ENCODE data around the gene SPTBN2. TPM values are rescaled to one million over a fixed set of nuclear protein-coding genes. Genes with fewer than 3 reads are reported as not detected.

Gene SPTBN2
- total and polyA plus RNA-seq, 2 of the 8 experiments (the other 6 are each of a cell fraction or from before 2014, with no cell fraction given): 19.1 to 69.0 TPM

GRCh38 chr11:66719111-66719872 is 9.7 kb downstream of the SPTBN2 start:
- DNase-seq (ENCODE audit: low read depth in 1 of 2, low spot score in 2 of 2) (no peak), FAIRE-seq (no peak)
- Histone ChIP-seq H2BK15ac (ENCODE audit: low read length) (peak overlapping the region; percentile 89), H4K8ac (ENCODE audit: extremely low read depth, insufficient read depth, low read length) (peak overlapping the region; percentile 43; the same call in 1 of the 2 replicates), H3K79me1 (ENCODE audit: low read depth, low read length) (peaks cover 17% of the 10 kb centered on the region), H3K36me3 (ENCODE audit: control insufficient read depth in 2 of 4, insufficient read depth in 4 of 4, low read length in 3 of 4) (peaks cover 6 to 21% (median 16%) of the 10 kb centered on the region in 4 experiments), H3K23me2 (ENCODE audit: low read depth, low read length) (no peaks in the 10 kb centered on the region), H2BK12ac (ENCODE audit: low read depth, low read length) (peak overlapping the region; percentile 45; the same call in 1 of the 2 replicates), H3K14ac (ENCODE audit: insufficient read length) (no peak overlapping the region), H3K23ac (ENCODE audit: insufficient read length) (no peak overlapping the region), H3K4me2 (ENCODE audit: insufficient read depth in 1 of 2, low read depth in 2 of 2, low read length in 2 of 2) (peak overlapping the region; percentile 34 to 55; a peak in 3 of 4 replicates), H3K56ac (replicated peaks; ENCODE audit: insufficient read length, low read depth, low read length) (no peak overlapping the region), H3K4me3 (ENCODE audit: extremely low read depth in 1 of 4, insufficient read depth in 2 of 4, low read depth in 3 of 4, low read length in 4 of 4) (peak overlapping the region in 1 of 4 experiments; percentile 34; a peak in 1 of 8 replicates), H2AFZ (ENCODE audit: low read length) (no peak overlapping the region), H3K4ac (replicated peaks; ENCODE audit: insufficient read length, low read depth, low read length) (no peak overlapping the region), H4K91ac (replicated peaks; ENCODE audit: insufficient read length, low read length) (peak overlapping the region; percentile 49), H2AK5ac (ENCODE audit: low read depth, low read length) (0 out of 2 replicates have a peak overlapping the region, but pooled peaks have one; percentile 18), H3K9me3 (ENCODE audit: insufficient read depth in 2 of 2, low read depth in 1 of 2, low read length in 1 of 2) (no peaks in the 10 kb centered on the region), H3K27me3 (replicated peaks in 1 of 4; ENCODE audit: control insufficient read depth in 3 of 4, extremely low read depth in 1 of 4, insufficient read depth in 3 of 4, low read length in 3 of 4) (no peaks in the 10 kb centered on the region), H4K20me1 (replicated peaks in 1 of 2; ENCODE audit: control insufficient read depth in 1 of 2, insufficient read depth in 2 of 2, low read length in 2 of 2) (no peaks in the 10 kb centered on the region), H3K4me1 (replicated peaks in 1 of 4; ENCODE audit: control insufficient read depth in 3 of 4, insufficient read depth in 4 of 4, low read length in 3 of 4) (peaks cover 12 to 35% (median 30%) of the 10 kb centered on the region in 4 experiments), H3K9ac (replicated peaks in 1 of 4; ENCODE audit: extremely low read depth in 1 of 4, low read depth in 3 of 4, low read length in 3 of 4) (peak overlapping the region in 2 of 4 experiments; percentile 20 to 28; a peak in 1 of 7 replicates), H3K27ac (ENCODE audit: low read depth, low read length) (peak overlapping the region; percentile 48; the same call in 1 of the 2 replicates), H2BK5ac (ENCODE audit: low read depth, low read length) (0 out of 2 replicates have a peak overlapping the region, but pooled peaks have one; percentile 6), H2BK120ac (replicated peaks; ENCODE audit: low read depth, low read length) (no peak overlapping the region), H2BK20ac (ENCODE audit: low read length) (peak overlapping the region; percentile 27; the same call in 1 of the 2 replicates), H3K18ac (ENCODE audit: extremely low read depth, low read length) (peak overlapping the region; percentile 28; the same call in 1 of the 2 replicates), H4K5ac (ENCODE audit: insufficient read length, low read depth, low read length) (no peak overlapping the region), H3K79me2 (ENCODE audit: control insufficient read depth in 1 of 2, insufficient read depth in 2 of 2, low read length in 2 of 2) (peaks cover 0 to 15% of the 10 kb centered on the region in 2 experiments; a peak in 2 of 4 replicates)
- CTCF ChIA-PET (ENCODE audit: partially characterized antibody): interaction anchor here (1.1 to 1.5 kb wide), 4 partner anchors 19 to 115 kb away, joined by 3 to 4 read pairs (median 4); no protein-coding TSS in a partner anchor
- POLR2A ChIA-PET (ENCODE audit: partially characterized antibody): interaction anchor here (1.2 to 2.0 kb wide), 3 partner anchors 8 to 124 kb away, joined by 3 to 5 read pairs (median 4); no protein-coding TSS in a partner anchor
- TF ChIP-seq BRCA1 (IDR thresholded peaks at IDR 0.05; ENCODE audit: low read depth, low read length): no peak
- TF ChIP-seq, protein P1, sequence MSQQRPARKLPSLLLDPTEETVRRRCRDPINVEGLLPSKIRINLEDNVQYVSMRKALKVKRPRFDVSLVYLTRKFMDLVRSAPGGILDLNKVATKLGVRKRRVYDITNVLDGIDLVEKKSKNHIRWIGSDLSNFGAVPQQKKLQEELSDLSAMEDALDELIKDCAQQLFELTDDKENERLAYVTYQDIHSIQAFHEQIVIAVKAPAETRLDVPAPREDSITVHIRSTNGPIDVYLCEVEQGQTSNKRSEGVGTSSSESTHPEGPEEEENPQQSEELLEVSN (IDR thresholded peaks at IDR 0.05): no peak
- WGBS, 2 experiments (ENCODE audit: extremely low coverage in 1 of 2, insufficient coverage in 1 of 2, insufficient read length in 1 of 2, insufficient replicate concordance in 2 of 2, low coverage in 1 of 2, low lambda C conversion rate in 2 of 2, missing lambda C conversion rate in 1 of 2): 84% methylated on average over 8 of the region's 8 CpGs; no CpG with 5 or more reads in 1 of the 2 experiments

Measured in H1 (cell line).